GM21423 (cell line): ENCODE results near the gene ZRANB1.

Experiments
- ATAC-seq: cut with Tn5 transposase; IDR thresholded peaks from one replicate; pipeline ENCODE4 v1.9.1; 2021; ENCODE audit warnings: mild to moderate bottlenecking, moderate library complexity; ENCODE audit not compliant: unreplicated experiment

ZRANB1 gene

DNA sequence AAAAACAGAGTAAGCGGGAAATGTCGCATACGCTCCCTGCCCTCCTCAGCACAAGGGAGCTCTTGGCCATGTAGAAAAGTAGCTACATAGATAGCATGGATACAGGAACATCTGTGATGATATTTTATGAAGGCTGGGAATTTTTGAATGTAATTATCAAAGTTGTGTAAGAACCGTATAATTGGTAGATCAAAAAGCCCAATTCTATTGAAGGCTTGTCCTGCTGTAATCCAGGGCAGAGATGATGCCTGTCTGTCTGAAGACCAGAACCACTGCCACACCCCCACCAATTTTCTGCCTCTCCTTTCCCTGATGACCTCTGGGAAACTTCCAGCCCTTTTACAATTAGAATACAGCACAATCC, 51.4 kb downstream of the ZRANB1 start:
- ATAC-seq = no peak

DNA sequence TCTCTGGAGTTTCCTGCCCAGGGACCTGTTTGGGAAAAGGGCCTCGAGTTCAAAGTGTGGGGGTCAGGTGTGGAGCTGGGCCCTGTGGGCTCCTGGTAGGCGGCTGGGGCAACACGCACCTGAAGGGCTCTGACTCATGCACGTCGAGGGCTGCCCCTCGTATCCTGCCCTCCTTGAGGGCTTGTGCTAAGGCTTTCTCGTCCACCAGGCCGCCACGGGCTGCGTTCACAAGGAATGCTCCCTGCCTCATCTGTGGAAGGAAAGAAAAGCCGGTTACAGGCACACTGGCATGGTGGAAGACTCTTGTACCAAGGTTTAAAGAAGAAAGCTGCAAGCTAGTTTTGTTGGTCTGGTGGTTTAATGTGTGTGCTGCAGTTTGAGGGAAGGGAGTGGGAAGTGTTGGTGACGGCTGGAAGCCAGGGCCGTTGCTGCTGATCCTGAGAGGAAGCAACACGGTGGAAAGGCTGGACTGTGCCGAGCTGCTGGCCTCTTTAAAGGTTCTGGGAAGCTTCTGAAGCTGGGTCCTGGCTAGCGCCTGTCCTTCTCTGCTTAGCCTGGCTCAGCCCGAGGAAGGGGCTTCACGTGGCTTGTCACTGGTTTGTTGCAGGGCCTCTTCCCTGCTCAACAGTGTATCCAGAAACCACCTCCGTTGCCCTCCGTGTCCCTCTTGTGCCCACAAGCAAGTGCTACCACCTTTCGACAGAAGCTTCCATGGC, 52.0 kb downstream of the ZRANB1 start:
- no peak for ATAC-seq

DNA sequence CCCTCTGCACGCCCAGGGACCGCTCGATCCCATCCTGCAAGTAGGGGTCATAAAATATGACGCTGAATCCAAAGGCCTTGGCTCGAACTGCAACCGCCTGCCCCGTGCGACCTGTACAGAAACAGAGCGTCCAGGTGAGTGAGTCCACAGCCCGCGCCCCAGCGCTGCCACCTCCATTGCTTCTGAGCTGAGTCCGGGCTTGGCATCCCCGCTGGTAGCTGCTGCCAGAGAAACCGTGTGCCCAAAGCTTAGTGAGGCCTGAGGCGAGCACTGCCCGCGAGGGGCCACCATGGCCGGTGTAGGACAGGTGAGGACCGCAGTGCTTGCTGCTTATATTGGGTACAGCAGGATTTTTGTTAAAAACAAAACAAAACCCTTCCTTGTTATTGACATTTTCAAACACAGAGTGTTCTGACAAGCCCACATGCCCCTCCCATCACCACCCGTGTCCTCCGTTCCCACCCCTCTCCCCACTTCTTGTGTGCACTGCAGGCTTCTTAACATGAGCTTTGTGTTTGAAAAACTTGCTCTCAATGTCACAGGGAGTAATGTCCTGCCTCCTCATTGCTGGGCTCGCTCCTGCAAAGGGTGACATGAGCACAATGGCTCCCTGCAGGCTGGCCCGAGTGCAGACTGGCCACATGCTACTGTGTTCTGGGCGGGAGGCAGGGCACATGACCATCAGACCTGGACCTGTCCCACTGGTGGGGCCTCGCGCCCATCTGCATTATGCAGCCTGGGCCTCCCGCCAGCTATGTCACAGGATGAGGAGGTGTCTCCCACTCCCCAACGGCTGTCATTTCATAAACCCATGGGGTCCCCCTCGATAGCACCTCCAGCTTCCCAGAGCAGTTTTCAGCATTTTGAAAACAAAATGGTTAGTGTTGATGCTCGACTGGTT, 52.9 kb downstream of the ZRANB1 start:
- no peak for ATAC-seq

GRCh38 chr10:124995605-124996004, 53.7 kb downstream of the ZRANB1 start:
- ATAC-seq = no peak

DNA sequence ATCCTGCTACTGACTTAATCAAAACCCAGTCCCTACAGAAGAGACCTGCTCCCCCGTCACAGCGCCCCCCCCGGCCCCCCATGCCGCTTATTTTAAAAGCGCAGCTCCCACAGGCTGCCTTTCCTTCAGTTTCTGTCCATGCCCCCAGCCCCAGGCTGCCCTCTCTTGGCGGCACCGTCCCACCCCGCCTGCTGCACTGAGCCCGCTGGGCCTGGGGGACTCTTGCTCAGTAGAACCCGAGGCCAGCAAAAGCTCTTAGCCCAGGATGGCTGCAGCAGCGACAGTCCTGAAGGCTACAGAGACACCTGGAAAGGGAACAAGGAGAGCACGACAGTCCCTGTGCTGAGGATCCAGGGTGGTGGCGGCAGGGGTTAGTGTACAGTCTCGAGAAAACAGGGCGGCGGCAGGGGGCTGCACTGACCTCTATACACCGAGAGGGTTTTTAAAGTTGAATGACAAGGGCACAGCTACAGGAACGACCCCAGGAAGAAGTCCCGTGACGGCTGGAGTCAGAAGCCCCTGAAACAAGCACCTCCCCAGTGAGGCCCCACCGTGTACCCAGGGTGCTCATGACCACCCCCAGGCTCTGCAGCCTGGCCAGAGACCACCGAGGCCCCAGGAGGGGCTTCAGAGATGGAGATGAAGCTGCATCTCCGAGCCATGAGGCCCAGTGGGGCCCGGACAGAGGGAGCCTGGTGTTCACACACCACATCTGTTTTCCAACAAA, 54.4 kb downstream of the ZRANB1 start:
- ATAC-seq = no peak

GRCh38 chr10:124996854-124997215, 54.9 kb downstream of the ZRANB1 start:
- ATAC-seq = no peak

DNA sequence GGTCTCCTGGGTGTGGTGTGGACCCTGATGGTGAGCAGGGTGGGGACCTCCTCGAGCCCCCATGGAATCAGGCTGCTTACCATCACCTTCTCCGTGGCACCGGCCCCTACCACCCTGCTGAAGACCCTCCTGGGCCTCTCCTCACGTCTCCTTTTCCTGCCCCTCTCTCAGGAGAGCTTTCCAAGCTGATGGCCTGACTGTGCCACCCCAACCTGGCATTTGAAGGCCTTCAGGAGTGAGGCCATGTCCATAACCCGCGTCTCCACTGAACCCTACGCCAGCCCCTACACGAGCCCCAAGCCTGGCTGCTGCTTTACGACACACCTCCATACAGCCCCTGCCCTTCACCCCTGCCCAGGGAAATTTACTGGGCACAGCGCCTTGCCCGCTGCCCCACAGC, 55.4 kb downstream of the ZRANB1 start:
- ATAC-seq = no peak

GRCh38 chr10:124997771-124998623, 56.1 kb downstream of the ZRANB1 start:
- ATAC-seq = no peak

- no peak for ATAC-seq
Measured at GRCh38 chr10:124998624-124999291, 56.8 kb downstream of the ZRANB1 start.

GRCh38 chr10:124999433-125000365, 57.8 kb downstream of the ZRANB1 start:
- no peak for ATAC-seq

DNA sequence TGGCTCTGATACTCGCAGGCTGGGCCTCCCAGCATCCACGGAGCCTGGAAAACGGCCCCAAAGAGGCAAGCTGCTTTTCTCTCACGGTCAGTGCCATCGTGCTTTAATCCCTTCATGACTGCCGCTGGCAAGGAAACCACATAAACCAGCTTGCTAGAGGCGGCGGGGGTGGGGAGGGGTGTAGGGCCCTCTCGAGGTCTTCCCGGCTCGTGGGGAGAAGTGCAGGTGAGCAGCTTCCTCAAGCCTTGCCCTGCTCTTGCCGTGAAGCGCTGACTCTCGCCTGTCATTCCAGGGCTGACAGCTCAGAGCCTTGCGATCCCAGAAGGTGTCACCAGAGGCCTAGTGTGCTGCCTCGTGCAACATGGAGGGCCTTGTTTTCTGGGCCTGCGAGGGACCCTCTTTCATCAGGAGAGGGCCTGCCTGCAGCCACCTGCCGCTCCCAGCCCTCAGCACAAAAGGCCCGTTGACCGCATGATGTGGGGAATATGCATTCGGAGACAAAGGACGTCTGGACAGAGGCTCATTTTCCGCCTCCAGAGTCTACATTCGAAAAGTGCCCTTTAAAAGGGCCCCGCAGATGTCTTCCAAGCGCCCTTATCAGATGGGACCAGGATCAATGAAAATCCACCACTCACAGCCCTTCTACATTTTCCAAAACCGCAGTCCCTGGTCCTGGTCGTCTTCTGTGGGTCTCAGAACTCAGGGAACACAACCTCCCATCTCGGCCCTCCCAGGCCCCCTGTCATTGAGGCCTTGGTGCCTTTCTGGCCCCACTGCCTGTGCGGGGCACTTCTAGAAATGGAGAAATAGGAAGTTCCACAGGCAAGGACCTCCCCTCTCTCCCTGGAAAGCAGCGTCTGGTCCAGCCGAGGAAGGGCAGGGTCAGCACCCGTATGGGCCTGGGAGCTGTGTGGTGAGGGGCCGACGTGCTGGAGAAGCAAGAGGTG, 58.7 kb downstream of the ZRANB1 start:
- ATAC-seq = no peak

DNA sequence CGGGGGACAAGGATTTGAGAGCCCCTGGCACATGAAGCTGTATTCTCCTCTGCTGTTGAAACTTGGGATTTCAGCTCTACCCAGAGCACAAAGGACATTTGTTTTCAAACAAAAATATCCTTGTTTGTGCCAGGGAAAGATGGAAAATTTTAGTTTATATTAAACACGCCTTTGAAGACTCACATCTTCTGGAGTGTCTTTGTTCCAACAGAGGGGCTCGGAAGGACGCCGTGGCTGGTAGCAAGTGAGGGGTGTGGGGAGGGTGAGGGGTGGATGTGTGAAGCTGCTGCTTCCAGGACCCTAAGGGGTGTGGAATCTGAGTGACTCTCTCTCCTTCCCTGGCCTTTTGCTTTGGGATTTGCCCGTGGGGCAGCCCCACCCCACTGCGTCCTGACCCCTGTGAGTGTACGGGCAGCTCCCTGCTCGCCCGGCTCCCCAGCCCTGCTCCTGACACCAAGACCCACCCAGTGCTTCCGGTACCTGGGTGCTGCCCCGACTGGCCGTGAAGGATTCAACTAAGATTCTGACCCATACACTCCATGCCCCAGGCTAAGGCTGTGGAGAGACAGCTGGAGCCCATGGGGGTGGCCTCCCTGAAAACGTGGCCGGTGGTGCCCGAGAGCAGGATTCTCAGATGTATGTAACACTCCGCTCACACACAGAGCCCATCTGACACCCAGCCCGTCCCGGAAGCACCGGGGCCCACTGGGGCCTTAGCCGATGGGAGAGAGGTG, 59.6 kb downstream of the ZRANB1 start:
- ATAC-seq = no peak

DNA sequence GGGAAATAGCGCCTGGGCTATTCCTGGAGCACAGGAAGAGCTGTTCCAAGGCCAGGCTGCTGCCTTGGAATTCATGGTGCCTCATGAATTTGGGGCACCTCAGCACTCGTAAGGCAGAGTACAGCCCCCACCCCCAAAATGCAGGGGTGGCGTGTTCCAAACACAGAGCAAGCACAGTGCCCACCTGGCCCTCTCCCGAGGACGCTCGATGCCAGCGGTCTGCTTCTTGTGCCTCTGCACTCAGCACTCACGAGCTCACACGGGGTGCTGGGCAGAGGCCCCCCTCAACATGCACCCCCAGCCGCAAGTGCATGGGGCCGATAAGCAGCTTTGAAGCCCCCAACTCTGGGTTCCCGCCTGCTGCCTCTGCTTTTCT, 60.1 kb downstream of the ZRANB1 start:
- no peak for ATAC-seq

GRCh38 chr10:125002423-125003145, 60.7 kb downstream of the ZRANB1 start:
- no peak for ATAC-seq

DNA sequence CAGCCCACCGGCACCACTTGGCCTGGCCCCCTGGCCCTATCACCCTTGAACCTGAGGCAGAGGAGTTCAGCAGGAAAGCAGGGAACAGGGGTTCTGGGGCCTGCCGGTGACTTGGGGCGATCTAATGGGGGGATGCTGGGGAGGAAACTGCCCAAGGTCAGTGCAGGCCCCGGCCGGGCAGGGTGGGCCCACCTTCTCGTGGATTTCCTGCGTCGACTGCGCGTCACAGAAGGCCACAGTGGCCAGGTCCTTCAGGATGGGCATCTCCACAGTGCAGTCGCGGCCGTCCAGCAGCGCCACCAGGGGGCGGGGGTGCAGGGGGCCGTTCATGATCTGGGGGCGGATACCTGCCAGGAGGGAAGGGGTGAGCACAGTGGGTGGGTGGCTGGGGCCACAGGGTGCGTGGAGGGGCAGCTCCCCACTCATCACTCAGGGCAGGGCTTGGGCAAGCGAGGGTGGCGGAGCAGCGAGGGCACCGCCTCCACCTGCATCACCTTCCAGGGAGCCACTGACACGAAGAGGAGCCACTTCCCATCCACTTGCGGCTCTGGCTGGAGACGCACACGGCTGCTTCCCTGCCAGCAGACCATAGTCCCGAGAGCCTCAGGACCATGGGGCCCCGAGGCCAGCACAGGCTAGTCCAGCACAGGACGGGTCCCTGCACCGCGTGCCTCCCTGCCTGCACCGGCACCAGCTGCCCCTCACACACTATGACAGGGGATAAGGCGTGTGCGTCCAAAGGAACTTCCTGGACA, 61.4 kb downstream of the ZRANB1 start:
- ATAC-seq = no peak

DNA sequence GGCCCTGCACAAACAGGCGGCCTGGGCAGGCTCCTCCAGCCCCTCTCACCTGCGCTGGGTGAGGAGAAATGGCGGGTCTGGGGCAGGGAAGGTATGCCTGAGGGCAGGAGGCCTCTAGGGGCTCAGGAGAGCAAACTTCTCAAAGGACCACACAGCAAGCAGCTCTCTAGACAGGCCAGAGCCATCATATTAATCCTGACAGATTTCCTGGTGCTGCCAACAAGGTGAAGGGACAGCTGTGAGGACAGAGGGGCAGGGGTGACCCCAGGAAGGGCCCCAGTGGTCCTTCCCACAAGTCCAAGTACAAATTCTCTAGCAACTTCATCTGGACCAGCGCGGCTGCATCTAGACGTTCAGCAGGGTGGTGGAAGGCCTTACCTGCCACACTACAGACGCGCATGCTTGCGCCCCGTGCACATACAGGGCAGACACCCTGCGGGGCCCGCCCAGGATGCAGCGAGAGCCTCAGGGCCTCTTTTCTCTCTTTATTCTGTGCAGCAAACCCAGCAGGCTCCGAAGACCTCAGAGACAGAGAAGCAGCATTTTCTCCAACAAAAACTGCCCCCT, 62.1 kb downstream of the ZRANB1 start:
- ATAC-seq = no peak
